Measurements from ENCODE around the gene EFS. TPM values are rescaled to one million over a fixed set of nuclear protein-coding genes. Genes with fewer than 3 reads are reported as not detected.
"Not testable (repeated sequence)": the region's sequence is repeated elsewhere in the genome, so short reads cannot be mapped to it uniquely, and the experiment has no call there.

Gene EFS
- total RNA-seq, 6 donors from 2014 or later: 4.1 to 18.9 (median 9.3) TPM

GRCh38 chr14:23403139-23403438, 38.1 kb upstream of the EFS start:
- WGBS, 2 donors: 53 to 57% methylated on average over 7 of the region's 7 CpGs
- Histone ChIP-seq H3K27me3 (no peaks in the 10 kb centered on the region), H3K4me3 (no peak overlapping the region), H3K27ac (no peak overlapping the region), H3K4me1 (no peaks in the 10 kb centered on the region), H3K36me3 (no peaks in the 10 kb centered on the region), H3K9me3 (no peaks in the 10 kb centered on the region)
- ATAC-seq (ENCODE audit: low FRiP score in 2 of 2) (no peak), DNase-seq (no peak)
- TF ChIP-seq POLR2A (IDR thresholded peaks at IDR 0.05) (no peak), EP300 (IDR thresholded peaks at IDR 0.05) (no peak), POLR2AphosphoS5 (IDR thresholded peaks at IDR 0.05) (no peak), CTCF (IDR thresholded peaks at IDR 0.05) (no peak)

- ATAC-seq (ENCODE audit: low FRiP score in 2 of 2) (no peak), DNase-seq (no peak)
- TF ChIP-seq CTCF (IDR thresholded peaks at IDR 0.05) (no peak), EP300 (IDR thresholded peaks at IDR 0.05) (no peak)
- Histone ChIP-seq H3K27ac (no peak overlapping the region), H3K36me3 (no peaks in the 10 kb centered on the region), H3K4me3 (no peak overlapping the region), H3K9me3 (no peaks in the 10 kb centered on the region), H3K4me1 (no peaks in the 10 kb centered on the region), H3K27me3 (no peaks in the 10 kb centered on the region)
- 57 to 71% methylated on average over 25 of the region's 25 CpGs for WGBS, 2 donors
These were observed 37.5 kb upstream of the EFS start for GRCh38 chr14:23402296-23403138.

GRCh38 chr14:23401291-23401690, 36.3 kb upstream of the EFS start:
- WGBS, 2 donors: 59 to 76% methylated on average over 4 of the region's 4 CpGs
- no peak overlapping the region for H3K27ac ChIP-seq
- ATAC-seq (ENCODE audit: low FRiP score in 2 of 2) (no peak), DNase-seq (no peak)
- TF ChIP-seq POLR2A (IDR thresholded peaks at IDR 0.05): no peak
- TF ChIP-seq EP300 (IDR thresholded peaks at IDR 0.05): no peak
- TF ChIP-seq POLR2AphosphoS5 (IDR thresholded peaks at IDR 0.05): no peak
- TF ChIP-seq CTCF (IDR thresholded peaks at IDR 0.05): no peak
- no peaks in the 10 kb centered on the region for H3K27me3 ChIP-seq
- no peaks in the 10 kb centered on the region for H3K36me3 ChIP-seq
- H3K4me3 ChIP-seq: no peak overlapping the region
- no peaks in the 10 kb centered on the region for H3K4me1 ChIP-seq
- H3K9me3 ChIP-seq: no peaks in the 10 kb centered on the region

GRCh38 chr14:23400496-23401149, 35.7 kb upstream of the EFS start:
- H3K27ac ChIP-seq; H3K9me3 ChIP-seq; ATAC-seq (ENCODE audit: low FRiP score in 2 of 2); H3K4me3 ChIP-seq; H3K4me1 ChIP-seq; H3K36me3 ChIP-seq; DNase-seq; H3K27me3 ChIP-seq: not testable (repeated sequence)
- WGBS, 2 donors: 82 to 84% methylated on average over 15 to 16 of the region's 16 CpGs

GRCh38 chr14:23399591-23399990, 34.6 kb upstream of the EFS start:
- Histone ChIP-seq H3K9me3 (no peaks in the 10 kb centered on the region), H3K4me3 (no peak overlapping the region), H3K27ac (no peak overlapping the region), H3K4me1 (no peaks in the 10 kb centered on the region), H3K27me3 (no peaks in the 10 kb centered on the region), H3K36me3 (no peaks in the 10 kb centered on the region)
- DNase-seq (no peak), ATAC-seq (ENCODE audit: low FRiP score in 2 of 2) (no peak)
- WGBS, 2 donors: 79 to 96% methylated on average over 2 to 6 of the region's 6 CpGs
- TF ChIP-seq POLR2A (IDR thresholded peaks at IDR 0.05) (no peak), CTCF (IDR thresholded peaks at IDR 0.05) (no peak), POLR2AphosphoS5 (IDR thresholded peaks at IDR 0.05) (no peak), EP300 (IDR thresholded peaks at IDR 0.05) (no peak)
